Endothelial cell of umbilical vein (primary cell): ENCODE results near the gene MRPS27. TPM values are rescaled to one million over a fixed set of nuclear protein-coding genes. Genes with fewer than 3 reads are reported as not detected.

Source experiments
- BruUV-seq: library from RNA; stranded (reverse); fragments of 400-500 nt; replicated peaks from 2 replicates; lab custom pipeline; 2021; lab: Mats Ljungman, UMichigan
- CTCF ChIA-PET: fragments of 300-600, 350-600 bp; sonication (Branson Sonifier 250); formaldehyde crosslinking; loops from one replicate; lab custom pipeline; 2021; ENCODE audit warnings: antibody characterized with exemption, inconsistent platforms; lab: Charles Lee
- POLR2A ChIA-PET: fragments of 300-600, 350-600 bp; sonication (Branson Sonifier 250); formaldehyde crosslinking; loops from one replicate; lab custom pipeline; 2021; ENCODE audit warnings: antibody characterized with exemption, inconsistent platforms; lab: Charles Lee
- DNase-seq: peaks from one replicate; pipeline ENCODE4 v3.0.0-alpha.2; 2011; ENCODE audit warnings: low read depth, low spot score
- FAIRE-seq: peaks from 2 replicates; lab custom pipeline; 2011; peaks lifted over from hg19 to GRCh38; lab: Jason Lieb, UNC
- H2AFZ ChIP-seq: 2 replicates; pipeline ENCODE4 v1.6.0; 2012; ENCODE audit warnings: low read depth, low read length, control low read depth, inconsistent platforms
- H3K27ac ChIP-seq: 2 replicates; pipeline ENCODE4 v1.5.1; 2011; ENCODE audit warnings: low read depth, mild to moderate bottlenecking, control low read depth, low read length, moderate library complexity; ENCODE audit not compliant: insufficient read depth
- H3K27me3 ChIP-seq, 2 experiments: 2 replicates each; pipeline versions ENCODE4 v1.6.0 to v1.6.1; 2011; ENCODE audit warnings: low read length in 2 of 2, mixed read lengths in 1 of 2; ENCODE audit not compliant: control insufficient read depth in 2 of 2, insufficient read depth in 2 of 2
- H3K36me3 ChIP-seq, 2 experiments: 2 replicates in 1 of 2; 3 replicates in 1 of 2; pipeline ENCODE4 v1.5.1; 2011; ENCODE audit warnings: low read length in 2 of 2, mild to moderate bottlenecking in 1 of 2, moderate library complexity in 1 of 2; ENCODE audit not compliant: control insufficient read depth in 2 of 2, insufficient read depth in 2 of 2; ENCODE audit errors: extremely low read depth in 1 of 2
- H3K4me1 ChIP-seq: 3 replicates; pipeline ENCODE4 v1.5.1; 2011; ENCODE audit warnings: mild to moderate bottlenecking, low read length; ENCODE audit not compliant: control insufficient read depth, insufficient read depth; ENCODE audit errors: extremely low read depth
- H3K4me2 ChIP-seq: 2 replicates; pipeline ENCODE4 v1.6.1; 2011; ENCODE audit warnings: low read length, control low read depth, mixed read lengths; ENCODE audit not compliant: insufficient read depth
- H3K4me3 ChIP-seq, 3 experiments: fragments of 200-600 bp in 1 of 3; sonication (generic), shearing (Covaris generic) in 1 of 3; replicated peaks in 1 of 3; 2 replicates each; pipeline ENCODE4 v1.5.1; 2011 to 2016; ENCODE audit warnings: control low read depth in 3 of 3, low read length in 3 of 3, mild to moderate bottlenecking in 2 of 3, inconsistent platforms in 1 of 3, low read depth in 1 of 3, moderate library complexity in 1 of 3; ENCODE audit not compliant: insufficient read depth in 1 of 3
- H3K79me2 ChIP-seq: 2 replicates; pipeline ENCODE4 v1.6.0; 2012; ENCODE audit warnings: low read length, inconsistent platforms; ENCODE audit not compliant: control insufficient read depth, insufficient read depth
- H3K9ac ChIP-seq: replicated peaks from 2 replicates; pipeline ENCODE3; 2011; ENCODE audit warnings: low read length, control low read depth; ENCODE audit not compliant: insufficient read depth; ENCODE audit errors: extremely low read depth
- H3K9me1 ChIP-seq: replicated peaks from 3 replicates; pipeline ENCODE4 v1.6.0; 2011; ENCODE audit warnings: mild to moderate bottlenecking, low read length; ENCODE audit not compliant: control insufficient read depth, insufficient read depth; ENCODE audit errors: extremely low read depth
- H3K9me3 ChIP-seq: replicated peaks from 2 replicates; pipeline ENCODE4 v1.5.1; 2012; ENCODE audit warnings: low read length, inconsistent platforms; ENCODE audit not compliant: control insufficient read depth, insufficient read depth
- H4K20me1 ChIP-seq: replicated peaks from 2 replicates; pipeline ENCODE3; 2011; ENCODE audit warnings: mild to moderate bottlenecking, low read length; ENCODE audit not compliant: control insufficient read depth, insufficient read depth; ENCODE audit errors: extremely low read depth
- CTCF ChIP-seq, 2 donors: IDR thresholded peaks; 1 replicate in 1 of 2; 2 replicates in 1 of 2; pipeline ENCODE4 v1.5.1; 2011; ENCODE audit warnings: low read length in 2 of 2, mild to moderate bottlenecking in 2 of 2, moderate library complexity in 2 of 2, control low read depth in 1 of 2, inconsistent platforms in 1 of 2, low read depth in 1 of 2; ENCODE audit not compliant: insufficient read depth in 1 of 2; ENCODE audit errors: extremely low read depth in 1 of 2
- EZH2 ChIP-seq: IDR thresholded peaks from 2 replicates; pipeline ENCODE4 v1.6.1; 2012; ENCODE audit warnings: borderline replicate concordance, low read depth, mild to moderate bottlenecking, moderate library complexity, low read length, inconsistent platforms; ENCODE audit not compliant: severe bottlenecking
- FOS ChIP-seq: IDR thresholded peaks from 2 replicates; pipeline ENCODE4 v1.6.1; 2011; ENCODE audit warnings: mild to moderate bottlenecking, low read length, moderate library complexity, borderline replicate concordance; ENCODE audit not compliant: insufficient read depth
- GATA2 ChIP-seq: IDR thresholded peaks from 2 replicates; pipeline ENCODE4 v1.7.0; 2011; ENCODE audit warnings: low read depth, mild to moderate bottlenecking, moderate library complexity, mixed read lengths, low read length; ENCODE audit not compliant: insufficient read length, insufficient read depth
- JUN ChIP-seq: IDR thresholded peaks from 2 replicates; pipeline ENCODE4 v1.6.1; 2011; ENCODE audit warnings: borderline replicate concordance, low read depth; ENCODE audit not compliant: insufficient read length, insufficient read depth
- MAX ChIP-seq: IDR thresholded peaks from 2 replicates; pipeline ENCODE4 v1.6.1; 2011; ENCODE audit not compliant: insufficient read depth, insufficient read length
- MYC ChIP-seq: IDR thresholded peaks from one replicate; pipeline ENCODE4 v1.6.1; 2011; ENCODE audit warnings: mild to moderate bottlenecking, low read depth, low read length
- POLR2A ChIP-seq: IDR thresholded peaks from 2 replicates; pipeline ENCODE4 v1.6.1; 2012; ENCODE audit warnings: low read depth, mild to moderate bottlenecking, control low read depth, low read length
- POLR2AphosphoS5 ChIP-seq: IDR thresholded peaks from 2 replicates; pipeline ENCODE4 v1.6.1; 2012; ENCODE audit warnings: low read depth, mild to moderate bottlenecking, control low read depth, low read length, moderate library complexity; ENCODE audit not compliant: insufficient read depth
- dilution Hi-C: fragments of 300-500 bp; cut with MboI; formaldehyde crosslinking; loops from one replicate; pipeline ENCODE4 v1.15.0; 2019; ENCODE audit warnings: low sequenced_read_pairs; ENCODE audit not compliant: extremely low pct_ligation_motif_present
- intact Hi-C: fragments of 100-400 bp; cut with micrococcal nuclease; formaldehyde crosslinking; loops from one replicate; pipeline ENCODE4 v1.10.0; 2022
- polyA plus RNA-seq, 4 experiments: library from polyadenylated mRNA; depleted of rRNA in 3 of 4; stranded (reverse) in 3 of 4; unstranded in 1 of 4; fragments of >200 nt; gene quantifications; 2 replicates each; pipeline versions ENCODE4 v1.2.1 to v1.2.3, GENCODE V29; 2011 to 2012; ENCODE audit warnings: missing spikeins in 1 of 4
- total RNA-seq: library from RNA; stranded (reverse); gene quantifications from 2 replicates; pipeline ENCODE4 v1.2.3, GENCODE V29; 2021

Gene MRPS27
- total and polyA plus RNA-seq, 2 donors (not counting 3 experiments of a cell fraction or from before 2014, with no cell fraction given): 56.0 to 67.1 TPM

- H3K27me3 ChIP-seq: no peaks in the 10 kb centered on the region
- peaks cover 4% of the 10 kb centered on the region for H3K79me2 ChIP-seq
- H3K4me1 ChIP-seq: peaks cover 37% of the 10 kb centered on the region
- H3K4me2 ChIP-seq: no peak overlapping the region
- FAIRE-seq (no peak), DNase-seq (no peak)
- dilution Hi-C loops: no loop called here
- H4K20me1 ChIP-seq: no peaks in the 10 kb centered on the region
- TF ChIP-seq FOS (no peak), POLR2A (no peak), JUN (no peak), CTCF (IDR thresholded peaks at IDR 0.05; ENCODE audit: extremely low read depth in 1 of 2, insufficient read depth in 1 of 2, low read depth in 1 of 2, low read length in 2 of 2) (no peak), MYC (no peak), POLR2AphosphoS5 (no peak)
- POLR2A ChIA-PET: no interaction called here
- CTCF ChIA-PET: interaction anchor here (1.0 to 3.9 kb wide), 3 partner anchors 35 to 73 kb away, joined by 3 to 35 read pairs (median 11); no protein-coding TSS in a partner anchor
- H2AFZ ChIP-seq: no peak overlapping the region
- no peaks in the 10 kb centered on the region for H3K9me1 ChIP-seq
- no peak overlapping the region for H3K4me3 ChIP-seq
- H3K27ac ChIP-seq: no peak overlapping the region
- no TSS peak for BruUV-seq
- no peaks in the 10 kb centered on the region for H3K9me3 ChIP-seq
- no peak overlapping the region for H3K9ac ChIP-seq
- intact Hi-C loops: no loop called here
- H3K36me3 ChIP-seq: peaks cover 22 to 43% of the 10 kb centered on the region in 2 experiments
Measured at GRCh38 chr5:72206994-72207393, 113.0 kb downstream of the MRPS27 start.

DNA sequence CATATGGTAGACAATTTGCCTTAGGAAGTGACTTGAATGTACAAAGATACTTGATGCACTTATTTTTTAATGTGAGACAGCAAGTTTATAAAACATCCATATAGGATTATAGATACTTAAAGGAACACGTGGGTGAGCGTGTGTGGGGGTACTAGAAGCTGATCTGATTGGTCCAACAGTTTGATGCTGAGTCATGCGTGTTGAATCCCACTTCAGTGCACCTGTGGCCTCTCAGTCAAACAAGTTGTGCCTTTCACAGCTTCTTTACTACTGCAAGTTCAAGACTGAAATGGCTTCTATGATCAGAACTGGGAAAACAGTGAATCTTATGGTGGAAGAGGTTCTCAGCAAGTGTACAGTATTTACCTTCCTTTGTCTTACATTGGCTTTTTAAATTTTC, 113.9 kb downstream of the MRPS27 start:
- Histone ChIP-seq H2AFZ (no peak overlapping the region), H3K4me2 (no peak overlapping the region), H3K4me3 (no peak overlapping the region), H3K9ac (no peak overlapping the region), H3K9me3 (no peaks in the 10 kb centered on the region), H3K27ac (no peak overlapping the region), H3K27me3 (no peaks in the 10 kb centered on the region), H3K4me1 (peaks cover 28% of the 10 kb centered on the region), H3K79me2 (peaks cover 4% of the 10 kb centered on the region), H3K9me1 (no peaks in the 10 kb centered on the region), H3K36me3 (peaks cover 22 to 43% of the 10 kb centered on the region in 2 experiments), H4K20me1 (no peaks in the 10 kb centered on the region)
- no TSS peak for BruUV-seq
- no peak for TF ChIP-seq MYC
- no peak for TF ChIP-seq POLR2A
- no peak for TF ChIP-seq POLR2AphosphoS5
- no peak for TF ChIP-seq FOS
- no peak for TF ChIP-seq JUN
- TF ChIP-seq MAX: no peak
- no peak for TF ChIP-seq EZH2
- no peak for TF ChIP-seq GATA2
- TF ChIP-seq CTCF (IDR thresholded peaks at IDR 0.05; ENCODE audit: extremely low read depth in 1 of 2, insufficient read depth in 1 of 2, low read depth in 1 of 2, low read length in 2 of 2): no peak
- POLR2A ChIA-PET: no interaction called here
- CTCF ChIA-PET: no interaction called here
- dilution Hi-C loops (no loop called here), intact Hi-C loops (no loop called here)
- DNase-seq (no peak), FAIRE-seq (no peak)
